SK-N-SH (cell line): ENCODE results near the gene VSTM2A. TPM values are rescaled to one million over a fixed set of nuclear protein-coding genes. Genes with fewer than 3 reads are reported as not detected.

Experiments
- MXI1 ChIP-seq: IDR thresholded peaks from 2 replicates; pipeline ENCODE4 v1.6.1; 2012; ENCODE audit warnings: mild to moderate bottlenecking, low read depth, low read length, improper control_type of control experiment
- TAF1 ChIP-seq: IDR thresholded peaks from 2 replicates; pipeline ENCODE4 v1.6.1; 2012; ENCODE audit warnings: low read depth, mild to moderate bottlenecking, low read length, moderate library complexity, borderline replicate concordance
- polyA plus RNA-seq, 3 experiments: library from polyadenylated mRNA; depleted of rRNA; stranded (reverse); fragments of >200 nt; gene quantifications; 2 replicates each; pipeline ENCODE4 v1.2.3, GENCODE V29; 2012
- small RNA-seq, 7 experiments: library from RNA; depleted of rRNA; stranded (forward); fragments of <200 nt; gene quantifications; one replicate each; pipeline ENCODE3, GENCODE V24; 2012

The VSTM2A gene
- polyA plus RNA-seq, 1 of the 3 experiments (the other 2 are of a cell fraction) = not detected

- TF ChIP-seq TAF1 (no peak), MXI1 (no peak)
These were observed 73.4 kb downstream of the VSTM2A start (continued) for GRCh38 chr7:54615537-54615936.

Small RNA genes within 50 kb of the gene (small RNA-seq; reads per million reads assigned to genes)
- gene RNU6-1125P = 0 reads per million in 7 experiments

Other genes with a start within 250 kb of the VSTM2A start
- gene SEC61G, start 216.8 kb downstream of the VSTM2A start, polyA plus RNA-seq (2012; rRNA removed) = 229 and 314 TPM in 2 replicates